SK-N-SH treated with all-trans-retinoic acid at 6 μM for 48 hours (cell line): ENCODE data around the gene POMGNT2.
"Not testable (repeated sequence)": the region's sequence is repeated elsewhere in the genome, so short reads cannot be mapped to it uniquely, and the experiment has no call there.

Source experiments
- ATAC-seq: fragments of 200-7000 bp; cut with Tn5 transposase; 3 replicates; pipeline ENCODE4 v1.9.1; 2020; ENCODE audit warnings: mild to moderate bottlenecking, moderate library complexity
- ARNTL ChIP-seq: fragments of 450-650 bp; formaldehyde crosslinking; IDR thresholded peaks from 2 replicates; pipeline ENCODE4 v1.5.0; 2020; ENCODE audit warnings: low read depth, mild to moderate bottlenecking, moderate library complexity, borderline replicate concordance
- BACH2 ChIP-seq: fragments of 250-450 bp; sonication (Bioruptor Pico); IDR thresholded peaks from 2 replicates; pipeline ENCODE4 v1.9.0; 2021; ENCODE audit warnings: mild to moderate bottlenecking, borderline replicate concordance
- CSDC2 ChIP-seq: fragments of 250-450 bp; sonication (Bioruptor Pico); IDR thresholded peaks from 2 replicates; pipeline ENCODE4 v1.5.0; 2020; ENCODE audit warnings: mild to moderate bottlenecking, moderate library complexity
- ESRRG ChIP-seq: fragments of 250-450 bp; sonication (Bioruptor Pico); IDR thresholded peaks from 2 replicates; pipeline ENCODE4 v1.6.1; 2021; ENCODE audit warnings: mild to moderate bottlenecking
- GLIS3 ChIP-seq: fragments of 250-450 bp; sonication (Bioruptor Pico); IDR thresholded peaks from 2 replicates; pipeline ENCODE4 v1.5.0; 2020; ENCODE audit warnings: mild to moderate bottlenecking, moderate library complexity
- ISL1 ChIP-seq: fragments of 250-450 bp; sonication (Bioruptor Pico); IDR thresholded peaks from 2 replicates; pipeline ENCODE4 v2.1.2; 2022; ENCODE audit warnings: mild to moderate bottlenecking, moderate library complexity
- OSR1 ChIP-seq: fragments of 250-450 bp; sonication (Bioruptor Pico); IDR thresholded peaks from 2 replicates; pipeline ENCODE4 v1.8.0; 2022; ENCODE audit warnings: moderate library complexity, mild to moderate bottlenecking, inconsistent platforms
- RARB ChIP-seq: fragments of 250-450 bp; sonication (Bioruptor Pico); IDR thresholded peaks from 2 replicates; pipeline ENCODE4 v1.8.0; 2021; ENCODE audit warnings: mild to moderate bottlenecking, moderate library complexity
- TOX ChIP-seq: fragments of 250-450 bp; sonication (Bioruptor Pico); IDR thresholded peaks from 2 replicates; pipeline ENCODE4 v1.8.0; 2021; ENCODE audit warnings: mild to moderate bottlenecking, moderate library complexity, borderline replicate concordance
- ZC3H10 ChIP-seq: fragments of 250-450 bp; sonication (Bioruptor Pico); IDR thresholded peaks from 2 replicates; pipeline ENCODE4 v1.5.1; 2021; ENCODE audit warnings: mild to moderate bottlenecking, moderate library complexity
- ZNF565 ChIP-seq: fragments of 450-650 bp; formaldehyde crosslinking; conservative IDR thresholded peaks from 2 replicates; pipeline ENCODE4 v1.5.0; 2020; ENCODE audit warnings: low read depth, mild to moderate bottlenecking, moderate library complexity
- ZNF70 ChIP-seq: fragments of 450-650 bp; formaldehyde crosslinking; IDR thresholded peaks from 2 replicates; pipeline ENCODE4 v1.5.0; 2020; ENCODE audit warnings: mild to moderate bottlenecking, moderate library complexity
- ZNF8 ChIP-seq: fragments of 450-650 bp; formaldehyde crosslinking; IDR thresholded peaks from 2 replicates; pipeline ENCODE4 v1.5.0; 2020; ENCODE audit warnings: mild to moderate bottlenecking, moderate library complexity
- TF ChIP-seq, protein P1 (sequence below): fragments of 250-450 bp; sonication (Bioruptor Pico); IDR thresholded peaks from 2 replicates; pipeline ENCODE4 v1.5.1; 2021; ENCODE audit warnings: mild to moderate bottlenecking, moderate library complexity
- TF ChIP-seq, protein P2 (sequence below): fragments of 250-450 bp; sonication (Bioruptor Pico); IDR thresholded peaks from 2 replicates; pipeline ENCODE4 v1.5.1; 2020; ENCODE audit warnings: low read depth, mild to moderate bottlenecking, moderate library complexity
- TF ChIP-seq, protein P3 (sequence below): fragments of 250-450 bp; sonication (Bioruptor Pico); IDR thresholded peaks from 2 replicates; pipeline ENCODE4 v1.5.0; 2020; ENCODE audit warnings: mild to moderate bottlenecking, moderate library complexity
- TF ChIP-seq, protein P4 (sequence below): fragments of 250-450 bp; sonication (Bioruptor Pico); IDR thresholded peaks from 2 replicates; pipeline ENCODE4 v1.8.0; 2021; ENCODE audit warnings: low read depth, mild to moderate bottlenecking, moderate library complexity, borderline replicate concordance

Gene POMGNT2

DNA sequence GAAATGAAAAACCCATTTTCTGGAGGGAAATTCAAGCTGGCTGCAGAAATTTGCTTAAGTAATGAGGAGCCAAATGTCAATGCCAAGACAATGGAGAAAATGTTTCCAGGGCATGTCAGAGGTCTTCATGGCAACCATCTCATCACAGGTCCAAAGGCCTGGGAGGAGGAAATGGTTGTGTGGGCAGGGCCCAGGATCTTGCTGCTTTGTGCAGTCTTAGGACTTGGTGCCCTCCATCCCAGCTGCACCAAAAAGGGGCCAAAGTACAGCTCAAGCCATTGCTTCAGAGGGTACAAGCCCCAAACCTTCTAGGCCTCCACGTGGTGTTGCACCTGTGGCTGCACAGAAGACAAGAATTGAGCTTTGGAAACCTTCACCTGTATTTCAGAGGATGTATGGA is 59.3 kb downstream of the POMGNT2 start:
- no peak for ATAC-seq
- TF ChIP-seq ISL1 (CRISPR knock-in tag) (no peak), BACH2 (no peak), ARNTL (no peak), CSDC2 (CRISPR knock-in tag) (no peak)
- TF ChIP-seq, protein P1, sequence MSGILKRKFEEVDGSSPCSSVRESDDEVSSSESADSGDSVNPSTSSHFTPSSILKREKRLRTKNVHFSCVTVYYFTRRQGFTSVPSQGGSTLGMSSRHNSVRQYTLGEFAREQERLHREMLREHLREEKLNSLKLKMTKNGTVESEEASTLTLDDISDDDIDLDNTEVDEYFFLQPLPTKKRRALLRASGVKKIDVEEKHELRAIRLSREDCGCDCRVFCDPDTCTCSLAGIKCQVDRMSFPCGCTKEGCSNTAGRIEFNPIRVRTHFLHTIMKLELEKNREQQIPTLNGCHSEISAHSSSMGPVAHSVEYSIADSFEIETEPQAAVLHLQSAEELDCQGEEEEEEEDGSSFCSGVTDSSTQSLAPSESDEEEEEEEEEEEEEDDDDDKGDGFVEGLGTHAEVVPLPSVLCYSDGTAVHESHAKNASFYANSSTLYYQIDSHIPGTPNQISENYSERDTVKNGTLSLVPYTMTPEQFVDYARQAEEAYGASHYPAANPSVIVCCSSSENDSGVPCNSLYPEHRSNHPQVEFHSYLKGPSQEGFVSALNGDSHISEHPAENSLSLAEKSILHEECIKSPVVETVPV (CRISPR knock-in tag) = no peak

DNA sequence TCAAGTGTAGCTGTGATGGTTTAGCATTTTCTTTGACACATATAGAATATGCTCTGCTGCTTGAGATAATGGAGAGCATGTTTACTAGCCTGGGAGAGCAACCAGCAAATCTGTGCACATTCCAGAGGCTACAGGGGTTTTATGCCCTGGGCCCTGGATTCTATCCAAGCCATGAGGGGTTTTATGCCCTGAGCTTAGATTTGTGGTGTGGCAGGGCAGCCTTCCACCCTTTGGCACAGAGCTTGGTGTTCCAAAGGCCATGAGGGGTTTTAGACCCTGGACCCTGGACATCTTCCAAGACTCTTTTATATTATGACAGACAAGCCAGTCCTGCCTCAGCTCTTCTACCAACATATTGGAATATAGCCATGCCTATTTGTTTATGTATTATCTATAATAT is 60.8 kb downstream of the POMGNT2 start:
- not testable (repeated sequence) for ATAC-seq

DNA sequence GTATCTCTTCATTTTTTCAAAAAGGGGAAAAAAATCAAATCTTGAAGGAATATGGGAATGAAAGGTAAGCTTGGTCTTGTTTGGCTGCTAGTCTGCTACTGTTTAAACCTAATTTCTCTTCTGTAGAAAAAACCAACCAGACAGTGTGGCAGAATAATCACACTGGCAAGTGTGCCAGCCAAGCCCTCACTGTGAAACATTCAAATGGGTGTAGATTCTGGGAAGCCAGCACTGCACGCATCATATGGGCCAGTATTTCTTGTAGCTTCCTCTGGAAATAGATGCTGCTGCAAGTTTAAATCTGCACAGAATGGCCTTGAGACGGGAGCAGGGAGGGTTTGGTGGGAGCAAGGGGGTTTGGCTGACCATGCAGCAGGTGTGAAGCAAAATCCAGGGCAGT is 62.1 kb downstream of the POMGNT2 start:
- no peak for ATAC-seq
- TF ChIP-seq ARNTL (no peak), OSR1 (no peak), ZNF8 (CRISPR knock-in tag) (no peak), ESRRG (CRISPR knock-in tag) (no peak), ZNF70 (CRISPR knock-in tag) (no peak), GLIS3 (CRISPR knock-in tag) (no peak)
- TF ChIP-seq, protein P2, sequence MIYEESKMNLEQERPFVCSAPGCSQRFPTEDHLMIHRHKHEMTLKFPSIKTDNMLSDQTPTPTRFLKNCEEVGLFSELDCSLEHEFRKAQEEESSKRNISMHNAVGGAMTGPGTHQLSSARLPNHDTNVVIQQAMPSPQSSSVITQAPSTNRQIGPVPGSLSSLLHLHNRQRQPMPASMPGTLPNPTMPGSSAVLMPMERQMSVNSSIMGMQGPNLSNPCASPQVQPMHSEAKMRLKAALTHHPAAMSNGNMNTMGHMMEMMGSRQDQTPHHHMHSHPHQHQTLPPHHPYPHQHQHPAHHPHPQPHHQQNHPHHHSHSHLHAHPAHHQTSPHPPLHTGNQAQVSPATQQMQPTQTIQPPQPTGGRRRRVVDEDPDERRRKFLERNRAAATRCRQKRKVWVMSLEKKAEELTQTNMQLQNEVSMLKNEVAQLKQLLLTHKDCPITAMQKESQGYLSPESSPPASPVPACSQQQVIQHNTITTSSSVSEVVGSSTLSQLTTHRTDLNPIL (CRISPR knock-in tag) = no peak
- TF ChIP-seq, protein P3, sequence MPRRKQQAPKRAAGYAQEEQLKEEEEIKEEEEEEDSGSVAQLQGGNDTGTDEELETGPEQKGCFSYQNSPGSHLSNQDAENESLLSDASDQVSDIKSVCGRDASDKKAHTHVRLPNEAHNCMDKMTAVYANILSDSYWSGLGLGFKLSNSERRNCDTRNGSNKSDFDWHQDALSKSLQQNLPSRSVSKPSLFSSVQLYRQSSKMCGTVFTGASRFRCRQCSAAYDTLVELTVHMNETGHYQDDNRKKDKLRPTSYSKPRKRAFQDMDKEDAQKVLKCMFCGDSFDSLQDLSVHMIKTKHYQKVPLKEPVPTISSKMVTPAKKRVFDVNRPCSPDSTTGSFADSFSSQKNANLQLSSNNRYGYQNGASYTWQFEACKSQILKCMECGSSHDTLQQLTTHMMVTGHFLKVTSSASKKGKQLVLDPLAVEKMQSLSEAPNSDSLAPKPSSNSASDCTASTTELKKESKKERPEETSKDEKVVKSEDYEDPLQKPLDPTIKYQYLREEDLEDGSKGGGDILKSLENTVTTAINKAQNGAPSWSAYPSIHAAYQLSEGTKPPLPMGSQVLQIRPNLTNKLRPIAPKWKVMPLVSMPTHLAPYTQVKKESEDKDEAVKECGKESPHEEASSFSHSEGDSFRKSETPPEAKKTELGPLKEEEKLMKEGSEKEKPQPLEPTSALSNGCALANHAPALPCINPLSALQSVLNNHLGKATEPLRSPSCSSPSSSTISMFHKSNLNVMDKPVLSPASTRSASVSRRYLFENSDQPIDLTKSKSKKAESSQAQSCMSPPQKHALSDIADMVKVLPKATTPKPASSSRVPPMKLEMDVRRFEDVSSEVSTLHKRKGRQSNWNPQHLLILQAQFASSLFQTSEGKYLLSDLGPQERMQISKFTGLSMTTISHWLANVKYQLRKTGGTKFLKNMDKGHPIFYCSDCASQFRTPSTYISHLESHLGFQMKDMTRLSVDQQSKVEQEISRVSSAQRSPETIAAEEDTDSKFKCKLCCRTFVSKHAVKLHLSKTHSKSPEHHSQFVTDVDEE = no peak

DNA sequence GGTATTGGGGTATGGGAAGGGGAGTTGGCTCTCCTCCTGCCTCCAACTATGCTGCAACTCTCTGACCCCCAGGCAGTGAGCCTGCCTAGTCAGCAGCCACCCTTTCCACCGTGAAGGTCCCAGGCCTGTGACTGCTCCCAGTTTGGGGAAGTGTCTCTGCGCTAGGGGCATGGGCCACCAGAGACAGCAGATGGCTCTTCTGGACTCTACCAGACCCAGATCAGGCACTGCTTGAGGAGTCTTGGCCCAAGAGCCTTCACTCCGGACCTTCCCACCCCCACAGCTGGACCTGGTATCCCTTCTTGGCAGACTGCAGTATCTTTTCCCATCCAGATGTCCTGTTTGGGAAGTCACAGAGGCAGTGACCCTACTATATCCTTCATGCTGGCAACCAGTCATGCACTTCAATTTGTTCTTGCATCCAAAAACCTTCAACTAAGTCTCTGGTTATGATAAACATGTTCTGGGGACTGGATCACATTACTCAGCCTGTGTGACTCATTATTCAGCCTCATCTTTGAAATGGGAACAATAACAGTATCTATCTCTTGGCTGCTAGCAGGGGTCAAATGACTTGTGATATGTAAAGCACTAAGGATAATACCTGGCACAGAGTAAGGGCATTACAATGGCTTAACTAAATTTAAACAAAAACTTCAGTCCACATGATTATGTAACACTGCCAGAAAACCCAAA is 62.7 kb downstream of the POMGNT2 start:
- no peak for ATAC-seq
- TF ChIP-seq RARB (no peak), ZNF8 (CRISPR knock-in tag) (no peak)

DNA sequence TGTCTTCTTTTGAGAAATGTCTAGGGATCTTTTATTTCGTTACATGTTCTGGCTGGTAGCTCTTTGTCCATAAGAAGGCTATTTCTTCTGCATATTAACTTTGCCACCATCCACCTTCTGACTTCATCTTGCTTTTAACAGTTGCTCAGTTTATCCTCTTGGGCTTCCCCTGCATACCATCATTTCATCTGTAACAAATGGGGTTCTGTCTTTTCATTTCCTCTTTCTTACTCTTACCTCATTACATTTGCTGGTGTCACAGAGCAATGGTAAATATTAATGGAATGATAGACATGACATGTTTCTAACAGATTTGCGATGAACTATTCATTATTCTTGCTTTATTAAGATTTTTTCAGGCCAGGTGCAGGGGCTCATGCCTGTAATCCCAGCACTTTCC is 64.4 kb downstream of the POMGNT2 start:
- ATAC-seq = no peak

DNA sequence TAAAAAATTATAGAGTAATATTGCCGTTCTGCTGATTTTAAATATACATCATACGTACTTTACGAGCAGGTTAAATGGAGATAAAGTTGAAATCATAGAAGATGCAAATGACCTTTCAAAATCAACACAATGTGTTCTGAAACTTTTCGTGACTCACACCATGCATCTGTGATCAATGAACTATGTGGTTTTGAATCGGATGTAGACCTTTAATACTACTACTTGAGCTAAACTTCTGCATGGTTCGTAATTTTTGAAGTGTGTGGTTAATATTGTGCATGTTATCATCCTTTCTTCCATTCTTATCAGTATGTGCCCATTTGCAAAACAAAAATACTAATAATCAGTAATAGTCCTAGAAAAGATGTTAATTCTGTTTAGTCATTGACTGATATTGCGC is 67.9 kb downstream of the POMGNT2 start:
- ATAC-seq = no peak
- no peak for TF ChIP-seq ARNTL
- TF ChIP-seq ZC3H10 = no peak
- TF ChIP-seq, protein P3 = no peak
- no peak for TF ChIP-seq ZNF8 (CRISPR knock-in tag)
- TF ChIP-seq ESRRG (CRISPR knock-in tag) = no peak
- no peak for TF ChIP-seq TOX (CRISPR knock-in tag)
- TF ChIP-seq ISL1 (CRISPR knock-in tag) = no peak
- TF ChIP-seq, protein P2 (CRISPR knock-in tag) = no peak
- TF ChIP-seq BACH2 = no peak
- TF ChIP-seq OSR1 = no peak
- TF ChIP-seq, protein P4, sequence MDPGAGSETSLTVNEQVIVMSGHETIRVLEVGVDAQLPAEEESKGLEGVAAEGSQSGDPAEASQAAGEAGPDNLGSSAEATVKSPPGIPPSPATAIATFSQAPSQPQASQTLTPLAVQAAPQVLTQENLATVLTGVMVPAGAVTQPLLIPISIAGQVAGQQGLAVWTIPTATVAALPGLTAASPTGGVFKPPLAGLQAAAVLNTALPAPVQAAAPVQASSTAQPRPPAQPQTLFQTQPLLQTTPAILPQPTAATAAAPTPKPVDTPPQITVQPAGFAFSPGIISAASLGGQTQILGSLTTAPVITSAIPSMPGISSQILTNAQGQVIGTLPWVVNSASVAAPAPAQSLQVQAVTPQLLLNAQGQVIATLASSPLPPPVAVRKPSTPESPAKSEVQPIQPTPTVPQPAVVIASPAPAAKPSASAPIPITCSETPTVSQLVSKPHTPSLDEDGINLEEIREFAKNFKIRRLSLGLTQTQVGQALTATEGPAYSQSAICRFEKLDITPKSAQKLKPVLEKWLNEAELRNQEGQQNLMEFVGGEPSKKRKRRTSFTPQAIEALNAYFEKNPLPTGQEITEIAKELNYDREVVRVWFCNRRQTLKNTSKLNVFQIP (CRISPR knock-in tag) = no peak
- TF ChIP-seq GLIS3 (CRISPR knock-in tag) = no peak
- no peak for TF ChIP-seq RARB

More for the DNA sequence above, 64.4 kb downstream of the POMGNT2 start:
- TF ChIP-seq ZC3H10 (no peak), ESRRG (CRISPR knock-in tag) (no peak), BACH2 (no peak), ZNF565 (CRISPR knock-in tag) (no peak), ARNTL (no peak), GLIS3 (CRISPR knock-in tag) (no peak), ZNF70 (CRISPR knock-in tag) (no peak)
